SK-N-SH (cell line): Measurements from ENCODE around the gene CD6. TPM values are rescaled to one million over a fixed set of nuclear protein-coding genes. Genes with fewer than 3 reads are reported as not detected.

Source experiments
- CTCF ChIA-PET: fragments of 300-600, 350-600 bp; formaldehyde crosslinking; extraction: SDS; loops from one replicate; lab custom pipeline; 2021; lab: Yijun Ruan, JAX
- POLR2A ChIA-PET: fragments of 350-600 bp; sonication (Branson Sonifier 250); formaldehyde crosslinking; extraction: SDS; loops from one replicate; lab custom pipeline; 2020; ENCODE audit warnings: antibody characterized with exemption, inconsistent platforms; lab: Yijun Ruan, JAX
- DNase-seq: peaks from one replicate; pipeline ENCODE4 v3.0.0; 2012
- H2AFZ ChIP-seq: fragments of 200-600 bp; sonication (generic); 2 replicates; pipeline ENCODE4 v1.8.1; 2016; ENCODE audit warnings: antibody characterized with exemption, mild to moderate bottlenecking, low read depth
- H3F3A ChIP-seq: fragments of 200-600 bp; sonication (generic); replicated peaks from 2 replicates; pipeline ENCODE3; 2016; ENCODE audit warnings: antibody characterized with exemption, mild to moderate bottlenecking; ENCODE audit not compliant: insufficient read depth
- H3K27ac ChIP-seq, 2 experiments: fragments of 200-500 bp in 1 of 2; fragments of 200-600 bp in 1 of 2; sonication (Bioruptor generic) in 1 of 2; sonication (generic), shearing (Covaris generic) in 1 of 2; 2 replicates each; pipeline versions ENCODE4 v1.5.1 to v1.6.1; 2014 to 2016; ENCODE audit warnings: low read depth in 2 of 2, inconsistent platforms in 1 of 2, low read length in 1 of 2, mild to moderate bottlenecking in 1 of 2, mixed read lengths in 1 of 2
- H3K27me3 ChIP-seq: fragments of 200-600 bp; sonication (generic), shearing (Covaris generic); 2 replicates; pipeline ENCODE4 v1.6.1; 2016; ENCODE audit warnings: mixed run types; ENCODE audit not compliant: insufficient read depth
- H3K36me3 ChIP-seq, 2 experiments: fragments of 200-500 bp in 1 of 2; fragments of 200-600 bp in 1 of 2; sonication (Bioruptor generic) in 1 of 2; sonication (generic) in 1 of 2; replicated peaks in 1 of 2; 2 replicates each; pipeline versions ENCODE3 to v1.5.1; 2014 to 2016; ENCODE audit warnings: low read length in 1 of 2, mild to moderate bottlenecking in 1 of 2; ENCODE audit not compliant: insufficient read depth in 2 of 2, control insufficient read depth in 1 of 2
- H3K4me1 ChIP-seq, 2 experiments: fragments of 200-500 bp in 1 of 2; fragments of 200-600 bp in 1 of 2; sonication (Bioruptor generic) in 1 of 2; sonication (generic), shearing (Covaris generic) in 1 of 2; 2 replicates each; pipeline versions ENCODE4 v1.5.1 to v1.6.1; 2014 to 2016; ENCODE audit warnings: low read depth in 1 of 2, low read length in 1 of 2, mixed run types in 1 of 2; ENCODE audit not compliant: insufficient read depth in 2 of 2, control insufficient read depth in 1 of 2
- H3K4me2 ChIP-seq: fragments of 200-600 bp; sonication (generic), shearing (Covaris generic); 2 replicates; pipeline ENCODE4 v1.6.1; 2017; ENCODE audit warnings: mixed run types
- H3K4me3 ChIP-seq, 2 experiments: fragments of 200-500 bp in 1 of 2; fragments of 200-600 bp in 1 of 2; sonication (Bioruptor generic) in 1 of 2; sonication (generic), shearing (Covaris generic) in 1 of 2; 2 replicates each; pipeline versions ENCODE4 v1.5.1 to v1.8.1; 2014 to 2016; ENCODE audit warnings: low read depth in 2 of 2, inconsistent platforms in 1 of 2, low read length in 1 of 2, mild to moderate bottlenecking in 1 of 2, mixed read lengths in 1 of 2, moderate library complexity in 1 of 2
- H3K79me2 ChIP-seq: fragments of 200-600 bp; sonication (generic); 2 replicates; pipeline ENCODE4 v1.8.1; 2017; ENCODE audit warnings: mild to moderate bottlenecking; ENCODE audit not compliant: insufficient read depth
- H3K9ac ChIP-seq: fragments of 200-600 bp; sonication (generic); 2 replicates; pipeline ENCODE4 v1.6.1; 2017; ENCODE audit warnings: mixed run types
- H3K9me2 ChIP-seq: fragments of 200-600 bp; sonication (generic); 2 replicates; pipeline ENCODE4 v1.6.1; 2017; ENCODE audit warnings: mixed run types
- H3K9me3 ChIP-seq: fragments of 200-600 bp; sonication (generic); 2 replicates; pipeline ENCODE4 v1.6.1; 2017; ENCODE audit warnings: mixed run types, mild to moderate bottlenecking, moderate library complexity
- H4K20me1 ChIP-seq: fragments of 200-600 bp; sonication (generic); 2 replicates; pipeline ENCODE4 v1.6.1; 2017; ENCODE audit warnings: mild to moderate bottlenecking, mixed run types; ENCODE audit not compliant: insufficient read depth
- CHD2 ChIP-seq: fragments of 150-350 bp; IDR thresholded peaks from 2 replicates; pipeline ENCODE4 v1.6.1; 2018; ENCODE audit warnings: low read length; ENCODE audit not compliant: partially characterized antibody
- CTCF ChIP-seq: fragments of 200-600 bp; sonication (generic); IDR thresholded peaks from 2 replicates; pipeline ENCODE4 v1.6.1; 2017; ENCODE audit warnings: antibody characterized with exemption, mild to moderate bottlenecking, moderate library complexity
- FOSL2 ChIP-seq: IDR thresholded peaks from 2 replicates; pipeline ENCODE4 v1.4.0; 2012; ENCODE audit warnings: low read depth, mild to moderate bottlenecking, moderate library complexity, borderline replicate concordance
- FOXM1 ChIP-seq: IDR thresholded peaks from 2 replicates; pipeline ENCODE4 v1.4.0; 2012; ENCODE audit warnings: low read depth, mild to moderate bottlenecking
- MEF2A ChIP-seq: IDR thresholded peaks from 2 replicates; pipeline ENCODE4 v1.4.0; 2012; ENCODE audit warnings: low read depth, borderline replicate concordance
- MXI1 ChIP-seq: IDR thresholded peaks from 2 replicates; pipeline ENCODE4 v1.6.1; 2012; ENCODE audit warnings: mild to moderate bottlenecking, low read depth, low read length, improper control_type of control experiment
- NFIC ChIP-seq: IDR thresholded peaks from 2 replicates; pipeline ENCODE4 v1.4.0; 2012; ENCODE audit warnings: borderline replicate concordance
- NRF1 ChIP-seq: IDR thresholded peaks from 2 replicates; pipeline ENCODE4 v1.6.1; 2012; ENCODE audit warnings: low read depth, mild to moderate bottlenecking, low read length
- POLR2AphosphoS5 ChIP-seq: IDR thresholded peaks from 2 replicates; pipeline ENCODE4 v1.6.1; 2012; ENCODE audit warnings: low read depth, low read length
- RCOR1 ChIP-seq: fragments of 150-350 bp; IDR thresholded peaks from 2 replicates; pipeline ENCODE4 v1.6.1; 2017; ENCODE audit warnings: antibody characterized with exemption, low read length
- RFX5 ChIP-seq: IDR thresholded peaks from 2 replicates; pipeline ENCODE4 v1.6.1; 2012; ENCODE audit warnings: mild to moderate bottlenecking, improper control_type of control experiment, low read length
- TEAD4 ChIP-seq: IDR thresholded peaks from 2 replicates; pipeline ENCODE4 v1.4.0; 2012; ENCODE audit warnings: mild to moderate bottlenecking, borderline replicate concordance; ENCODE audit not compliant: insufficient read depth
- YY1 ChIP-seq: IDR thresholded peaks from 2 replicates; pipeline ENCODE4 v1.4.0; 2012; ENCODE audit warnings: low read depth, mild to moderate bottlenecking
- ZBTB33 ChIP-seq: IDR thresholded peaks from 2 replicates; pipeline ENCODE4 v1.4.0; 2012; ENCODE audit warnings: low read depth, borderline replicate concordance
- whole genome bisulfite sequencing: methylation state at CpG from one replicate; pipeline ENCODE4 v1.1.6; 2017; ENCODE audit warnings: low lambda C conversion rate; 5-methylcytosine and 5-hydroxymethylcytosine counted together
- polyA plus RNA-seq, 3 experiments: library from polyadenylated mRNA; depleted of rRNA; stranded (reverse); fragments of >200 nt; gene quantifications; 2 replicates each; pipeline ENCODE4 v1.2.3, GENCODE V29; 2012

CD6 gene
- polyA plus RNA-seq, 1 of the 3 experiments (the other 2 are of a cell fraction) = not detected

- no peak for DNase-seq
- Histone ChIP-seq H3K4me1 (no peaks in the 10 kb centered on the region; a peak in 1 of 4 replicates), H3K4me2 (no peak overlapping the region), H2AFZ (no peak overlapping the region), H3K36me3 (no peaks in the 10 kb centered on the region), H4K20me1 (no peaks in the 10 kb centered on the region), H3K9me3 (no peaks in the 10 kb centered on the region), H3K79me2 (no peaks in the 10 kb centered on the region), H3K27me3 (no peaks in the 10 kb centered on the region), H3K4me3 (no peak overlapping the region), H3K9me2 (no peaks in the 10 kb centered on the region), H3K27ac (no peak overlapping the region), H3F3A (no peaks in the 10 kb centered on the region), H3K9ac (no peak overlapping the region)
- ChIA-PET POLR2A (no interaction called here), CTCF (interaction anchor here (0.5 to 3.0 kb wide), 5 partner anchors 12 to 353 kb away, joined by 3 to 11 read pairs (median 4); no protein-coding TSS in a partner anchor)
- no peak for TF ChIP-seq FOSL2
- no peak for TF ChIP-seq ZBTB33
- TF ChIP-seq FOXM1 = no peak
- no peak for TF ChIP-seq CHD2
- no peak for TF ChIP-seq POLR2AphosphoS5
- TF ChIP-seq RFX5 = no peak
- TF ChIP-seq NRF1 = no peak
- no peak for TF ChIP-seq NFIC
- no peak for TF ChIP-seq CTCF
- TF ChIP-seq MEF2A = no peak
- TF ChIP-seq YY1 = no peak
- TF ChIP-seq MXI1 = no peak
- no peak for TF ChIP-seq TEAD4
- WGBS = 65% methylated on average over 4 of the region's 6 CpGs
Observed at GRCh38 chr11:60941371-60942119, 29.9 kb upstream of the CD6 start.

- POLR2A ChIA-PET = no interaction called here
- 76% methylated on average over 4 of the region's 4 CpGs for WGBS
Observed at GRCh38 chr11:60942219-60942618, 29.3 kb upstream of the CD6 start.

More at GRCh38 chr11:60942219-60942618, 29.3 kb upstream of the CD6 start:
- CTCF ChIA-PET = interaction anchor here (0.5 to 3.0 kb wide), 4 partner anchors 43 to 352 kb away, joined by 3 to 11 read pairs (median 4); no protein-coding TSS in a partner anchor
- H3F3A ChIP-seq = no peaks in the 10 kb centered on the region
- no peaks in the 10 kb centered on the region for H4K20me1 ChIP-seq
- H3K79me2 ChIP-seq = no peaks in the 10 kb centered on the region
- H3K27ac ChIP-seq = no peak overlapping the region
- no peak overlapping the region for H3K4me3 ChIP-seq
- no peak for TF ChIP-seq RCOR1
- no peaks in the 10 kb centered on the region for H3K9me3 ChIP-seq
- no peak overlapping the region for H3K9ac ChIP-seq
- no peak overlapping the region for H2AFZ ChIP-seq
- no peaks in the 10 kb centered on the region for H3K9me2 ChIP-seq
- DNase-seq = no peak
- H3K4me2 ChIP-seq = no peak overlapping the region
- H3K4me1 ChIP-seq = no peaks in the 10 kb centered on the region; a peak in 1 of 4 replicates
- no peaks in the 10 kb centered on the region for H3K36me3 ChIP-seq
- H3K27me3 ChIP-seq = no peaks in the 10 kb centered on the region
